ENCODE data around the gene MRPL38. TPM values are rescaled to one million over a fixed set of nuclear protein-coding genes. Genes with fewer than 3 reads are reported as not detected.
A peak's percentile ranks its signal among the peaks of the same experiment; 100 is the strongest.

The MRPL38 gene
- total RNA-seq, 4 donors from 2014 or later = 24.9 to 46.0 (median 35.6) TPM

DNA sequence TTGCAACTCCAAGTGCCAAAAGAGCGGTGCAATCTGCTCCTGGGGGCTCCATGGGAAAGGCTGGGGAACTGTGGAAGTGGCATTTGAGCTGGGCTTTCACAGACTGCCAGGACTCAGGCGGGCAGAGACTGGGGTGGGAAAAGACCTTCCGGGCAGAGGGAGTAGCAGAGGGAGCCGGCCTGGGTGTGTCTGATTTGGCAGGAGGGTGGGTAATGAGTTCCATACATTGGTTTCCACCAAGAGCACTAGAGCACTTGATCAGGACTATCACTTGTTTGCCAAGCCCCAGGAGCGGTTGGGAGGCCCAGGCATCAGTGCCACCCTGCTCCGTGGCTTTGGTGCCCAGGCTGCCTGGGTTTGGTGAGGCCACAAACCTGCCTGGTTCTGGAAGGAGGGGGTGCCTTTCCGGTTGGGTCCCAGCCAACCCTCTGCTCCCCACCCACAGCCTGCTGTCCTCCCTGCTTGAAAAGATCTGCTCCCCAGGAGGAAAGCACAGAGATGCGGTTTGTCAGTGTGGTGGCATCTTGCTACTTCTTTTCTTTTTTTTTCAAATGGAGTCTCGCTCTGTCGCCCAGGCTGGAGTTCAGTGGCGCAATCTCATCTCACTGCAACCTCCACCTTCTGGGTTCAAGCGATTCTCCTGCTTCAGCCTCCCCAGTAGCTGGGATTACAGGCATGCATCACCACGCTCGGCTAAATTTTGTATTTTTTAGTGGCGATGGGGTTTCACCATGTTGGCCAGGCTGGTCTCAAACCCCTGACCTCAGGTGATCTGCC is 22.8 kb downstream of the MRPL38 start:
- no peak for ATAC-seq (ENCODE audit: low FRiP score)
- no peak for DNase-seq (ENCODE audit: low spot score)
- TF ChIP-seq, protein P1, sequence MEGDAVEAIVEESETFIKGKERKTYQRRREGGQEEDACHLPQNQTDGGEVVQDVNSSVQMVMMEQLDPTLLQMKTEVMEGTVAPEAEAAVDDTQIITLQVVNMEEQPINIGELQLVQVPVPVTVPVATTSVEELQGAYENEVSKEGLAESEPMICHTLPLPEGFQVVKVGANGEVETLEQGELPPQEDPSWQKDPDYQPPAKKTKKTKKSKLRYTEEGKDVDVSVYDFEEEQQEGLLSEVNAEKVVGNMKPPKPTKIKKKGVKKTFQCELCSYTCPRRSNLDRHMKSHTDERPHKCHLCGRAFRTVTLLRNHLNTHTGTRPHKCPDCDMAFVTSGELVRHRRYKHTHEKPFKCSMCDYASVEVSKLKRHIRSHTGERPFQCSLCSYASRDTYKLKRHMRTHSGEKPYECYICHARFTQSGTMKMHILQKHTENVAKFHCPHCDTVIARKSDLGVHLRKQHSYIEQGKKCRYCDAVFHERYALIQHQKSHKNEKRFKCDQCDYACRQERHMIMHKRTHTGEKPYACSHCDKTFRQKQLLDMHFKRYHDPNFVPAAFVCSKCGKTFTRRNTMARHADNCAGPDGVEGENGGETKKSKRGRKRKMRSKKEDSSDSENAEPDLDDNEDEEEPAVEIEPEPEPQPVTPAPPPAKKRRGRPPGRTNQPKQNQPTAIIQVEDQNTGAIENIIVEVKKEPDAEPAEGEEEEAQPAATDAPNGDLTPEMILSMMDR (IDR thresholded peaks at IDR 0.05) = no peak

DNA sequence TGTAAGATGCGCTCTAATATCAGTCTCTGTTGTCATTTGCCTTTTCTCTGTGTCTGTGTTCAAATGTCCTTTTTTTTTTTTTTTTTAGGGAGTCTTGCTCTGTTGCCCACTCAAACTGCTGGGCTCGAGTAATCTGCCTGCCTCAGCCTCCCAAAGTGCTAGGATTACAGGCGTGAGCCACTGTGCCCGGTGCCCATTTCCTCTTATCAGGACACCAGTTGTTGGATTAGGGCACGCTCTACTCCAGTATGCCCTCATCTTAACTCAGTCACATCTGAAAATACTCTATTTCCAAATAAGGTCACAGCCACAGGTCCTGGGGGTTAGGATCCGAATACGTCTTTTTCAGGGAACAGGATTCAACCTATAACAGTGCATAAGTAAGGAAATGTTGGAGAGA is 24.4 kb downstream of the MRPL38 start:
- TF ChIP-seq, protein P1 (IDR thresholded peaks at IDR 0.05) = no peak
- ATAC-seq (ENCODE audit: low FRiP score) = no peak
- DNase-seq (ENCODE audit: low spot score) = no peak

DNA sequence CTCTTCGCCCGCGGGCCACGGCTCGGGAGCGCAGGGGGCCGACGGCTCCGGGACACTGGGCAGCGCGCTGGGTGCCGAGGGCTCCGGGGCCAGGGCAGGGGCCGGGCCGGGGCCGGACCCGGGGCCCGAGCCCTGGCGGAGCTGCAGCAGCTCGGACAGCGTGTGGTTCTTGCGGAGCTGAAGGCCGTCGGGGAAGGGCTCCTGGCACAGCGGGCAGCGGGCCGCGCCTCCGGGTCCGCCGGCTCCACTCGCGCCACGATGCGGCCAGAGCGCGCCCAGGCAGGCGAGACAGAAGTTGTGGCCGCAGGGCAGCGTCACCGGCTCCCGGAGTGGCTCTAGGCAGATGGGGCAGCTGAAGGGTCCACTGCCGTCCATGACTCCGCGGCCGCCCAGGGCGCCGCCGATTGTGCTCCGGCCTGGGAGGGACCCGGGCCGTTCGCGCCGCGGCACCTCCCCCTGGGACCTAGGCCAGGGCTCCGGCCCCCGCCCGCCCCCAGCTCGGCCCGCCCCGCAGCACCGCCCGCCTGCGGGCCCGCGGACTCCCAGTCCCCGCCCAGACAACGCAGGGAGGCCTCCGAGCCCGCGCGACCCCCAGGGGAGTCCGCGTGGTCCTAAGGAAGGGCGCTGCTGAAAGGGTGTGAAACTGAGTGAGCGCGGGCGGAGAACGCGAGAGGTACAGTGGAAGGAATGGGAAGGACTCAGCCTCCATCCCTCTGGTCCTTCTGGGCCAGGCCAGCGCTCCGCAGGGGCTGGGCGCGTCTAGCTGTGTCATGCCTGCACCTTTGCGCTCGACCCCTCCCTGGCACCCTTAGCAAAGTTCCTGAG is 26.3 kb downstream of the MRPL38 start, which contains the start of gene TRIM47:
TSS of gene TRIM47 (minus strand) at position 408 of the 825 bp plus-strand sequence. CDS start at position 375, 33 bp downstream.
- TF ChIP-seq, protein P1 (IDR thresholded peaks at IDR 0.05) = no peak
- peak; percentile 43 for ATAC-seq (ENCODE audit: low FRiP score)
- no peak for DNase-seq (ENCODE audit: low spot score)

DNA sequence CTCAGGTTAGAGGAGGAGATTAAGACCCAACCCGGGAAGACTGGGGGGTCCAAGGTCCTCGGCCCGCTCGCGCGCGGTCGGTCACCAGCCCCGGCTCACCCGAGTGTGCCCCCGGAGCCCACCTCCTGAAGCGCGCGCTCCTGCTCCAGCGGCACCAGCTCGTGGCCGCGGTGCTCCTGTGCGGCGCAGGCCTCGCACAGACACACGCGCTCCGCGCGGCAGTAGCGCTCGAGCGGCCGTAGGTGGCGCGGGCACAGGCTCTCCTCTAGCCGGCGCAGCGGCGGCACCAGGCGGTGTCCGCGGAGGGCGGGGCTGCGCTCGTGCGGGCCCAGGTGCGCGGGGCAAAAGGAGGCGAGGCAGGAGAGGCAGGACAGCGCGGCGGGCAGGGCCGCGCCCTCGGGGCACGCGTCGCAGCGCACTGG is 26.9 kb downstream of the MRPL38 start:
- DNase-seq (ENCODE audit: low spot score) (no peak), ATAC-seq (ENCODE audit: low FRiP score) (peak; percentile 34)

DNA sequence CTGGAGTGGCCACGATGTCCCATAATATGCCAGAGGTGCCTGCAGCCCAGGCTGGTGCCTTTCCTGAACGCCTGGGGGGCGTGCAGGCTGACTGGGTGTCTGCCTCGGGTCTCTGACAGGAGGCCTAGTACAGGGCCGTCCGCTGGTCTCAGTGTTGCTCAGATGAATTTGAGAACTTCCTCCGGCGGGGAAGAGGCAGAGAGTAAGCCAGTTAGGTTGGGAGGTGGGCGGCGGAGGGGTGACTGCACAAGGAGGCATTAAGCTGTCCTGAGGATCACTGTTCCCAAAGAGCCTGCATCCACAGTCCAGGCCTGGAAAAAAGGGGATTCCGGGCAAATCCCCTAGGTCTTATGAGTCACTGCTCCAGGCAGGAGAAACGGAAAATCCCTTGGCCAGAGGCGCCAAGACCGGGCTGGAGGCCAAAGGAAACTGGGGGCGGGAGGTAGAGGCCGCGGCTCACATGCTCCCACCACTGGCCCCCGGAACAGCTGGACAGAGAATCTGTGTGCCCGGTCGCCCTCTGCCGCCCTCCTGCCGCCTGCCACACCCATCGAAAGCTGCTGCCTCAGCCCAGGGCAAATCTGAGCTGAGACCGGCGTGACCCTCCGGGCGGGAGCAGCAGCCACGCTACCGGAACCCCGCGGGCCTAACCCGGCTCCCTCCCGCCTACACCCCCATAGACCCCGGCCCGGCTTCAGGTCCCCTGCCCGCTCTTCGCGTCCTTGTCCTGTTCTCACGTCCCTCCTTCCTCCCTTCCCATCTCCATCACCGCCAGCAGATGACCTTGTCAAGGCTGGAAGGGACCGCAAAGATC is 27.5 kb downstream of the MRPL38 start:
- TF ChIP-seq, protein P1 (IDR thresholded peaks at IDR 0.05) = no peak
- DNase-seq (ENCODE audit: low spot score) (peak; percentile 93), ATAC-seq (ENCODE audit: low FRiP score) (peak; percentile 65)

More for the DNA sequence above, 26.9 kb downstream of the MRPL38 start:
- TF ChIP-seq, protein P1 (IDR thresholded peaks at IDR 0.05) = peak in 1 of 3 donors; percentile 36

DNA sequence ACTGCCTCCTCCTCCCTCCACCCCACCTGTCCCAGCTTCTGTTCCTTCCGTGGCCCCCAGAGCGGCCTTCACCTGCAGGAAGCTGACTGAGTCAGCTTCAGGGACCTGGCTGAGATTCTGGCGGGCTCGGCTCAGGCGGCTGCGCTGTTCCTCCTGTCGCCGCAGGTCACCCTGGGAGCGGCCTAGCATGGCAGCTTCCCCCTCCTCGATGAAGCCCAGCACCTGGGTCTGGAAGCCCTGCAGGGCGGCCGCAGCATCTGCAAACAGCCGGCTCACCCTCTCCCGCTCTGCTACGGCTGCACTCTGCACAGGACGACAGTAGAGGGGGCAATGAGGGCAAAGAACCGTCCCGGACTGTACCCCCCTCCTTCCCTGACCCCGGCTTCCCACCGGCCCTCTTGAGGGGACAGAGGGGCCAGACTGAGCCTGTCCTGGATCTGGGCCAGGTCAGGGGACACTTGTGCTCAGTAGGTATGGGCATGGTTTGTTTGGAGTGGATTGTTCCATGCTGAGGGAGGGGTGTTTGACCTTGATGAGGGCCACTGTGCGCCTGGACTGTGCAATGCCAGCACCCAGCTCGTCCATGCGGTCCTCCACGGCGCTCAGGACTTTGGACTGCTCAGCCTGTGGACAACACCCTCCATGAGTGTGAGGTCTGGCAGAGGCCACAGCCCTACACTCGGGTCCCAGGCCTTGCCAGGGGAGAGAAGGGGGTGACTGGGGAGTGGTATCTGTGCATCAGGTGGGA is 28.3 kb downstream of the MRPL38 start:
- ATAC-seq (ENCODE audit: low FRiP score) (peak; percentile 0), DNase-seq (ENCODE audit: low spot score) (no peak)
- TF ChIP-seq, protein P1 (IDR thresholded peaks at IDR 0.05) = no peak

Data from omental fat pad (tissue), 4 donors.